Fibroblast of upper back skin (primary cell): Measurements from ENCODE around the gene C22orf39.

ENCODE experiments used
- DNase-seq: peaks from one replicate; pipeline ENCODE4 v3.0.0-alpha.2; 2013

The C22orf39 gene

DNA sequence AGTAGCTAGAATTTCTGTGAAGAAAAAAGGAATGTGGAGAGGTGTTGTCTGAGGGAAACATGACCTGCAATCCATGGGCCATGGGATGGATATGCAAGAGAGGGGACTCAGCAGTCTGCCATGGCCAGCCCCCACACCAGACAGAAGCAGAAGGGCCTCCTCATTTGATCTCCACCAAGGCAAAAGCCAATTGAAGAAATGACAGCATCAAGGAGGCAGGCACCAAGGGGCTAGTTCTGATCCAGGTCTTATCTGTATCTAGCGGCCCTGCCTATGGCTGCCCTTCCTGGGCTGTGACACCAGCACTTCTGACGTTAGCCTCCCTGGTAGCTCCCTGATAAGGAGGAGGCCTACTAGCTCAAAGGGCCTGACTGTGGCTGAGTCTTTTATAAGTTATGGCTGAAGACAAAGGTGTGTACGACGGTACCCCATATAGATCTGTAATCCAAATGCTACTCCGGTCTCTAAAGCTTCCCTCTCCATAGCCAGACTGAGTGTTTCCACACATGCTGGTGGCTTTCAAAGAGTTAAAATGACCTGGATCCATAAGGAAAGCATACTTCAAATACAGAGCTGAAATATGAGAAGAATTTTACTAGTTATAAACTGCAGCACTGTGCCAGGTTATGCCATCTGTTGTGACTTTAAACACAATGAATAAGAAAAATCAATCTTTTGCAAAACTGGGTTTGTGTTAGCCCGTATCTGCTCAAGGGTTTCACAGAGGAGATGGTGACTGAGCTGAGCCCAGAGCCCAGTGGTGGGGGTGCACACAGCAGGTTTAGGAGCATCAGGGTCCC lies 50.4 kb downstream of the C22orf39 start:
- DNase-seq = no peak

DNA sequence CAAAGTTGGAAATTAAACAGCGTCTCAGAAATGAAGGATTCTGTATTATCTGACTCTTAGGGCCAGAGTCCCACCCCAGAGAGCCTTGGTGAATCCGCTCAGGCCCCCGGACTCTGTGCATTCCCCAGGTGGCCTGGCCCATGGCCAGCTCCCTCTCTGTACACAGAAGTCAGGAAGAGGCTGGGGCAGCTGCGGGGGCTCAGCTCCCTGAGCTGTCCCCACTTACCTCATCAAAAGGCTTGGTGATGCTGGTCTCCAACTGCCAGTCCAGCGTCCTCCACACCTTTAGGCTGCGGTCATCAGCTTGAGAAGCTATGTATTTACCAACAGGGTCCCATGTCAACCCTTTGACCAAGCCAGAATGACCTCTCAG lies 51.0 kb downstream of the C22orf39 start:
- no peak for DNase-seq

DNA sequence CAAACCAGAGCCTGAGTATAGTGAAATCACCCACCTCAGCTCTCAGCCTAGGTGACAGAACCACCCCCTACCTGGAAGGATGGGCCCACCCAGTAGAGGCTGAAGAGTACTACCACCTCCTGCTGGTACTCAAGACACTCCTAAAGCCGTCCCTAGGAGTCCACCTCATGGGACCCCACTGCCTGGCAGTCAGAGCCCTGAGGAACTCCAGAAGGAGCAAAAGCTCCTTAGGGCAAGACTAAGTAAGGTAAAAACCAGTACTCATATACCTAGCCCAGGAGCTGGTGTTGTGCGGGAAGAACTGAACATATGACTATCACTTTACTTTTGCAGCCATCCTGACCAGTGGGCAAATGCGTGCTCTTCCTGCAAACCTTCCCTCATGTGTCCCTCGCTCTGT lies 52.2 kb downstream of the C22orf39 start:
- no peak for DNase-seq

DNA sequence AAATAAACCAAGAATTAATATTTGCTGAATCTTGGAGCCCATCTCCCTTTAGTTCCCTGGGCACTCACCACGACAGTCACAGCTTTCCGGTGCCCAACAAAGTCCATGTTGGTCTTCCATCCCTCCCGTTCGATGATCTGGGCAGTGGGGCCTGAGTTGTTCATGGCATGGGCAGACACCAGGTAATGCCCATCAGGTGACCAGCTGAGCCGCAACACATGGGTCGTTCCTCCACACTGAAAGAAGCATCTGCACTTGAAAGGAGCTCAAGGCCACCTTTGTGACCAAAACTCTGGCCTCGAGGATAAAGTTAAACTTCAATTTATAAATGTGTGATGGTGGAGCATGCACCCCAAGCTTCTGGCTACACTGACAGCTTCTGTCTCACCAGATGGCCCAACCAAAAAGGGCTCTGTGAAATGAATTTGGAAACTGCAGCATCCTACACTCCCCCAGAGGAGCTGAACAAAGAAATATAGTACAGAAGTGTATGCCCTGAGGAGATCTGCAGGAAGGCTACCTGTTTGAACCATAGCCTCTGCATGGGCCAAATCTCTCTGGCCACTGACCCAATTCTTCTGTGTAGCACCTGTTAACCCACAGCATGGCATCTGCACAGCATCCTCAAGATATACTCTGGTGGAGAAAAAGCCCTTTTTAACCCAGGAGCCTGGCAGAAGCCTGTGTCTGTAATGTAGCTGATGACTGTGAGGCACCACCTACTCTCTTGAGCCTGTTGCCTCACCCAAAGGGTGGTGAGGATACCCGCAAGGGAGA lies 53.0 kb downstream of the C22orf39 start:
- DNase-seq = no peak

DNA sequence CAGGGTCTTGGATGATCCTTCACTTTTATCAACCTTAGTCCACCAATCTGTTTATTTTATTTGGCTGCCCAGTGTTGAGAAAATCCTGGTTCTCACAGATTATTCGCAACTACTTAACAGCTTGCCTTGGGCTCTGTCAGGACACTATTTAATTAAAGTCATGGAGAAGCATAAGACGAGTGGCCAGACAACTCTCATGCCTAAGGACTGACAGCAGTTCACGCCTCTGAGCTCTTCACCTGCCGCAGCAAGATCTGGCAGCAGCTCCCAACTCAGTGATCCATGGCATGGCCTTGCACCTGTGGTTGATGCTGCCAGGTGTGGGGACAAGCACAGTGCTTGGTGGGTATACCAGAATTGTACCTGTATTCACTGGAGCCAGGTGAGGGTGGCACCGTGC lies 53.8 kb downstream of the C22orf39 start:
- no peak for DNase-seq
